CD4-positive, alpha-beta T cell (primary cell): ENCODE measurements around the gene CSPG4. TPM values are rescaled to one million over a fixed set of nuclear protein-coding genes. Genes with fewer than 3 reads are reported as not detected.
A peak's percentile ranks its signal among the peaks of the same experiment; 100 is the strongest.
"Not testable (repeated sequence)": the region's sequence is repeated elsewhere in the genome, so short reads cannot be mapped to it uniquely, and the experiment has no call there.

Source experiments
- ATAC-seq: fragments of 200-7000 bp; cut with Tn5 transposase; one replicate; pipeline ENCODE4 v1.10.0; 2022; ENCODE audit warnings: mild to moderate bottlenecking; ENCODE audit not compliant: poor library complexity
- CTCF ChIA-PET: fragments of 350-600 bp; sonication (Branson Sonifier 250); formaldehyde crosslinking; loops from one replicate; lab custom pipeline; 2021; ENCODE audit warnings: antibody characterized with exemption, inconsistent platforms; lab: Charles Lee
- POLR2A ChIA-PET: fragments of 350-600 bp; sonication (Branson Sonifier 250); formaldehyde crosslinking; loops from one replicate; lab custom pipeline; 2021; ENCODE audit warnings: antibody characterized with exemption, inconsistent platforms; lab: Charles Lee
- DNase-seq, 14 experiments: peaks; one replicate each; pipeline ENCODE4 v3.0.0-alpha.2; 2013 to 2020; ENCODE audit warnings: mixed read lengths in 2 of 14
- H3K27ac ChIP-seq, 2 donors: one replicate each; pipeline versions ENCODE4 v1.5.1 to v1.7.0; 2013; ENCODE audit warnings: low read length in 2 of 2, low read depth in 1 of 2, mild to moderate bottlenecking in 1 of 2
- H3K27me3 ChIP-seq, 2 experiments: 1 replicate in 1 of 2; 2 replicates in 1 of 2; pipeline versions ENCODE4 v1.6.1 to v1.7.0; 2013; ENCODE audit warnings: low read length in 2 of 2, control low read depth in 1 of 2, mild to moderate bottlenecking in 1 of 2, moderate library complexity in 1 of 2; ENCODE audit not compliant: insufficient read depth in 2 of 2, control insufficient read depth in 1 of 2
- H3K36me3 ChIP-seq: one replicate; pipeline ENCODE4 v1.6.1; 2013; ENCODE audit warnings: low read length, control low read depth; ENCODE audit not compliant: insufficient read depth
- H3K4me1 ChIP-seq: one replicate; pipeline ENCODE4 v1.6.1; 2013; ENCODE audit warnings: low read length, control low read depth; ENCODE audit not compliant: insufficient read depth
- H3K4me3 ChIP-seq: one replicate; pipeline ENCODE4 v1.5.1; 2013; ENCODE audit warnings: mild to moderate bottlenecking, low read length, moderate library complexity
- H3K9me3 ChIP-seq, 2 experiments: 1 replicate in 1 of 2; 2 replicates in 1 of 2; pipeline versions ENCODE4 v1.6.1 to v1.7.0; 2013; ENCODE audit warnings: low read length in 2 of 2, mild to moderate bottlenecking in 2 of 2, control low read depth in 1 of 2, moderate library complexity in 1 of 2; ENCODE audit not compliant: control insufficient read depth in 1 of 2, insufficient read depth in 1 of 2
- H3K27ac Mint-ChIP-seq: one replicate; pipeline ENCODE4 v1.8.0; 2020; ENCODE audit warnings: mixed read lengths
- H3K27me3 Mint-ChIP-seq: one replicate; pipeline ENCODE4 v1.8.0; 2021; ENCODE audit warnings: mixed read lengths
- H3K36me3 Mint-ChIP-seq: one replicate; pipeline ENCODE4 v1.8.0; 2021; ENCODE audit warnings: low read depth, mixed read lengths
- H3K4me1 Mint-ChIP-seq: one replicate; pipeline ENCODE4 v1.8.0; 2021; ENCODE audit warnings: low read depth, mixed read lengths
- H3K4me3 Mint-ChIP-seq: one replicate; pipeline ENCODE4 v1.8.0; 2020; ENCODE audit warnings: mild to moderate bottlenecking, mixed read lengths
- H3K9me3 Mint-ChIP-seq: one replicate; pipeline ENCODE4 v1.8.0; 2020; ENCODE audit warnings: mixed read lengths
- CTCF ChIP-seq: fragments of 200-600 bp; IDR thresholded peaks from one replicate; pipeline ENCODE4 v1.8.0; 2022; ENCODE audit warnings: antibody characterized with exemption, mild to moderate bottlenecking
- intact Hi-C, 2 experiments: fragments of 100-400 bp; cut with DNase I in 1 of 2; cut with micrococcal nuclease in 1 of 2; formaldehyde crosslinking; loops; one replicate each; pipeline versions ENCODE4 v1.15.1 to v1.9.0; 2023 to 2025; cut with DNase I, micrococcal nuclease
- total RNA-seq, 174 experiments: library from RNA in 2 of 174; stranded (reverse) in 2 of 174; gene quantifications; one replicate each; pipeline ENCODE4 v1.2.3 and lab custom pipeline; 2021 to 2026

Gene CSPG4
- total RNA-seq, 2 experiments from 2014 or later, result not detected

GRCh38 chr15:75732809-75733451, 20.3 kb upstream of the CSPG4 start:
- Histone ChIP-seq H3K36me3 (no peaks in the 10 kb centered on the region), H3K4me3 (no peak overlapping the region), H3K27ac (no peak overlapping the region), H3K27me3 (no peaks in the 10 kb centered on the region), H3K4me1 (peaks cover 13% of the 10 kb centered on the region), H3K9me3 (no peaks in the 10 kb centered on the region)
- TF ChIP-seq CTCF, result peak; percentile 53
- Mint-ChIP-seq H3K4me3 (no peak overlapping the region), H3K36me3 (no peaks in the 10 kb centered on the region), H3K9me3 (no peaks in the 10 kb centered on the region), H3K27ac (no peak overlapping the region), H3K4me1 (peaks cover 12% of the 10 kb centered on the region), H3K27me3 (no peaks in the 10 kb centered on the region)
- DNase-seq (peak in 12 of 14 experiments; percentile 18 to 66 (median 28)), ATAC-seq (peak; percentile 64)
- CTCF ChIA-PET, result interaction anchor here (1.2 kb wide), 2 partner anchors 27 to 47 kb away, joined by 3 to 4 read pairs; no protein-coding TSS in a partner anchor
- POLR2A ChIA-PET, result no interaction called here
- intact Hi-C loops, result no loop called here

- H3K27ac ChIP-seq, result no peak overlapping the region
- ATAC-seq (no peak), DNase-seq (peak in 1 of 14 experiments; percentile 14)
- Mint-ChIP-seq H3K4me3 (no peak overlapping the region), H3K9me3 (no peaks in the 10 kb centered on the region), H3K27ac (no peak overlapping the region), H3K27me3 (no peaks in the 10 kb centered on the region), H3K4me1 (peaks cover 12% of the 10 kb centered on the region), H3K36me3 (no peaks in the 10 kb centered on the region)
- H3K4me1 ChIP-seq, result peaks cover 9% of the 10 kb centered on the region
- no peak overlapping the region for H3K4me3 ChIP-seq
- no peaks in the 10 kb centered on the region for H3K36me3 ChIP-seq
- no peaks in the 10 kb centered on the region for H3K27me3 ChIP-seq
- intact Hi-C loops, result no loop called here
- TF ChIP-seq CTCF, result no peak
- no peaks in the 10 kb centered on the region for H3K9me3 ChIP-seq
- ChIA-PET CTCF (interaction anchor here (1.2 kb wide), 2 partner anchors 27 to 46 kb away, joined by 3 to 4 read pairs; no protein-coding TSS in a partner anchor), POLR2A (no interaction called here)
Observed at GRCh38 chr15:75732177-75732808, 19.6 kb upstream of the CSPG4 start.

- no peak overlapping the region for H3K27ac Mint-ChIP-seq
- ChIA-PET POLR2A (no interaction called here), CTCF (no interaction called here)
- no peaks in the 10 kb centered on the region for H3K9me3 ChIP-seq
- no peak for TF ChIP-seq CTCF
- no peak for ATAC-seq
- H3K27ac ChIP-seq, result no peak overlapping the region
- H3K27me3 Mint-ChIP-seq, result no peaks in the 10 kb centered on the region
- intact Hi-C loops, result no loop called here
- H3K27me3 ChIP-seq, result no peaks in the 10 kb centered on the region
- H3K4me1 ChIP-seq, result peaks cover 9% of the 10 kb centered on the region
- H3K36me3 ChIP-seq, result no peaks in the 10 kb centered on the region
- H3K4me3 Mint-ChIP-seq, result no peak overlapping the region
- H3K36me3 Mint-ChIP-seq, result no peaks in the 10 kb centered on the region
- peak in 1 of 14 experiments; percentile 17 for DNase-seq
- H3K4me3 ChIP-seq, result no peak overlapping the region
- H3K4me1 Mint-ChIP-seq, result peaks cover 12% of the 10 kb centered on the region
- no peaks in the 10 kb centered on the region for H3K9me3 Mint-ChIP-seq
Observed at GRCh38 chr15:75731248-75732151, 18.9 kb upstream of the CSPG4 start.

GRCh38 chr15:75730376-75731247, 18.0 kb upstream of the CSPG4 start:
- H3K4me1 Mint-ChIP-seq, result peaks cover 12% of the 10 kb centered on the region
- DNase-seq, result peak in 1 of 14 experiments; percentile 7
- H3K27ac ChIP-seq, result not testable (repeated sequence)

More at GRCh38 chr15:75730376-75731247, 18.0 kb upstream of the CSPG4 start:
- H3K9me3 Mint-ChIP-seq, H3K27ac Mint-ChIP-seq, intact Hi-C loops, H3K4me3 Mint-ChIP-seq, H3K36me3 Mint-ChIP-seq, H3K9me3 ChIP-seq, CTCF ChIA-PET, H3K27me3 ChIP-seq, H3K36me3 ChIP-seq, ATAC-seq, POLR2A ChIA-PET, H3K27me3 Mint-ChIP-seq, H3K4me1 ChIP-seq, H3K4me3 ChIP-seq: not testable (repeated sequence)
